MG63 (cell line): Measurements from ENCODE around the gene TNFSF10. TPM values are rescaled to one million over a fixed set of nuclear protein-coding genes. Genes with fewer than 3 reads are reported as not detected.
"Not testable (repeated sequence)": the region's sequence is repeated elsewhere in the genome, so short reads cannot be mapped to it uniquely, and the experiment has no call there.

Experiments used
- DNase-seq: peaks from one replicate; pipeline ENCODE4 v3.0.0-alpha.2; 2020
- H3K27me3 ChIP-seq: fragments of 250-450 bp; sonication (Bioruptor Pico); 2 replicates; pipeline ENCODE4 v1.5.1; 2020; ENCODE audit warnings: mild to moderate bottlenecking, moderate library complexity
- H3K36me3 ChIP-seq: fragments of 250-450 bp; sonication (Bioruptor Pico); 2 replicates; pipeline ENCODE4 v1.5.1; 2020; ENCODE audit warnings: mild to moderate bottlenecking, moderate library complexity
- H3K4me3 ChIP-seq: fragments of 250-450 bp; sonication (Bioruptor Pico); 2 replicates; pipeline ENCODE4 v1.5.1; 2020; ENCODE audit warnings: mild to moderate bottlenecking, moderate library complexity
- H3K9me3 ChIP-seq: fragments of 250-450 bp; sonication (Bioruptor Pico); 2 replicates; pipeline ENCODE4 v1.5.1; 2020; ENCODE audit warnings: mild to moderate bottlenecking, moderate library complexity
- total RNA-seq: library from RNA; depleted of rRNA; stranded (reverse); fragments of >200 nt; shearing (Covaris generic); gene quantifications from 2 replicates; pipeline ENCODE4 v1.2.3, GENCODE V29; 2014; ENCODE audit warnings: low replicate concordance

The TNFSF10 gene
- total RNA-seq, 1 experiment from 2014 or later = not detected

GRCh38 chr3:172528677-172529076 is 5.4 kb upstream of the TNFSF10 start:
- no peaks in the 10 kb centered on the region for H3K36me3 ChIP-seq
- H3K9me3 ChIP-seq = no peaks in the 10 kb centered on the region
- no peaks in the 10 kb centered on the region for H3K27me3 ChIP-seq
- DNase-seq = no peak
- H3K4me3 ChIP-seq = no peak overlapping the region

DNA sequence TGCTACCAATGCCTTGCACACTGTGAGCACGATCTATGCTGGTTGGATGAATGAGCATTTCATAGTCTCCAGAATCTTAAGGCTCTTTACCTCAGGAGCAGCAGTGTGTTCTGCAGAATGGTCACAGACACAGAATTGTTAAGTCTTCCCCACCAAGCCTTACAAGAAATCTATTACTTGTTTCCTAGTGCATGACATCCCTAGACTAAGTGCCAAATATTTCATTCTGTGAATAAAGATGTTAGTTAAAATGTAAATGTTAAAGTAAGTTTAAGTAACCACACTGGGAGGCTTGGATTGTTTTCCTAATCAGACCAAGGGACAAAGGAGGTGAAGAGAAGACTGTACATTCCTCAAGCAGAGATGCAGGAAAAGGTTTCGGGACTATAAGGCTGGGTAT is 4.1 kb upstream of the TNFSF10 start:
- Histone ChIP-seq H3K36me3 (no peaks in the 10 kb centered on the region), H3K9me3 (no peaks in the 10 kb centered on the region), H3K27me3 (no peaks in the 10 kb centered on the region), H3K4me3 (no peak overlapping the region)
- no peak for DNase-seq

DNA sequence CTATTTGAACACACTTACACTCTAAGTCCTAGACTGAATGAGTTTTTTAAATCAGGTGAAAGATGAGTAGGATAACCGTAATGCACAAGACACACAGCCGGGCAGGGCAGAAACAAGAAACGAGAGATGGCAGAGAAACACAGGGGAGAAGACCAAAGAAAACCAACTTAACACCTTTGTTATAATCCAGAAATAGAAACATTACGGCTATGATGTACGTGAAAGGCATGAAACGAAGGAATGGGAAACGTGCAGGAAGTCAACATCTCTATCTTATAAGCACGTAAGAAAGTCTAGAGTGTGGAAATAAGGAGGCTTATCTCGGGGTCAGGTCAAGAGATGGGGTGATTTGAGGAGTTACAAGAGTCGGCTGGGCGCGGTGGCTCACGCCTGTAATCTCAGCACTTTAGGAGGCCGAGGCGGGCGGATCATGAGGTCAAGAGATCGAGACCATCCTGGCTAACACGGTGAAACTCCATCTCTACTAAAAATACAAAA is 1.9 kb upstream of the TNFSF10 start:
- no peaks in the 10 kb centered on the region for H3K36me3 ChIP-seq
- H3K9me3 ChIP-seq = no peaks in the 10 kb centered on the region
- no peaks in the 10 kb centered on the region for H3K27me3 ChIP-seq
- no peak overlapping the region for H3K4me3 ChIP-seq
- DNase-seq = no peak

DNA sequence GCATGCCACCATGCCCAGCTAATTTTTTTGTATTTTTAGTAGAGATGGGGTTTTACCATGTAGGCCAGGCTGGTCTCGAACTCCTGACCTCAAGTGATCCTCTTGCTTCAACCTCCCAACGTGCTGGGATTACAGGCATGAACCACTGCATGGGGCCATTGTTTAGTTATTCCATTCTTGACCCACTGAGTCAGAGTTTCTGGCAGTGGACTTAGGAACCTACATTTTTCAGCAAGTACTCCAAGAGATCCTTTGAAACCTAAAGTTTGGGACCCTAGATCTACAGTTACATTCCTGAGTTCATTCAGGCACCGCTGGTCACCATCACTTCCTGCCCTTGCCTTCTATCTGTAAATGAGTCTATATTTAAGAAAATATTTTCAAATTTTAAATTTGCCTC is 1.4 kb upstream of the TNFSF10 start:
- H3K36me3 ChIP-seq = no peaks in the 10 kb centered on the region
- no peaks in the 10 kb centered on the region for H3K9me3 ChIP-seq
- peak; percentile 60 for DNase-seq
- H3K27me3 ChIP-seq = no peaks in the 10 kb centered on the region
- H3K4me3 ChIP-seq = no peak overlapping the region

- DNase-seq, H3K27me3 ChIP-seq, H3K4me3 ChIP-seq, H3K9me3 ChIP-seq, H3K36me3 ChIP-seq: not testable (repeated sequence)
These were observed 1.1 kb downstream of the TNFSF10 start for GRCh38 chr3:172521837-172522726.

DNA sequence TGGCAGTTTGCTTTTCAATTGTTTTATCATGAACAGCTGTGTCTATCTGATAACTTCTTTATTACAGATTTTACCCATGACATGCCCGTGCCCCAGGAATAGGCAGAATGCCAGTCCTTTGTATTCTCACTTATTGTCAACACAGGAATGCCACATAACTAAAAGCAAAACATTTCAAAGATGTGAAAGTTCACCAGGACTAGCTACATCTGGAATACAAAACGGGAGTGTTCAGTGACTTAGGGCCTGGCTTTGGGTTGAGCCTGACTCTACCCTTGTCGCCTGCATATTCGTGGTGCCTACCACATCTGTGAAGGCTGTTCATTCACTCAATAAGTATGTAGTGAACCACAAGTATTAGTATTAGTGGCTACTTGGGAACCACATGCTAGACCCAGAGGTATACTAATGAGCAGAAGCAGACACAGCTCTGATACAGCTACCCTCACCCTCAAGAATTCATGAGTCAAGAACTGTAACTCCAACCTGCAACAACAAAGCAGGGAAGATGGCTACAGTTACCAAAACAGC is 2.9 kb downstream of the TNFSF10 start:
- no peaks in the 10 kb centered on the region for H3K9me3 ChIP-seq

DNA sequence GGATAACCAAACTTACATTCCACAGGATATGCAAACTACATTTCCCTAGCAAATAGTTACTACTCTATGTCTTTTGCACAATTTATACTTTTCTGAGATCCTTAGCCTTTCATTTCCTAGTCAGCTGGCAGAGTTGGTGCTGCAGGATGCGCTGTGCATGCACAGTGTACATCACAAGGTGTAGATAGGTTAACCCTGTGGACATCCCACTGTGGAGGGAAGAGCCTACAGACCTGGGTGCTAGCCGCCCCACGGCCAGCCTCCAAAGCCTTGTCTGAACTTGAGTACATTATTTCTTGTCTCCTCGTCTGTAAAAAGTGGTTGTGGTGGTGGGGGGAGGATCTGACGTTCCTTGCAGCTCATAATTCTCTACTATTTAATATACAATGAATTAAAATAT is 3.5 kb downstream of the TNFSF10 start:
- no peaks in the 10 kb centered on the region for H3K9me3 ChIP-seq
- no peaks in the 10 kb centered on the region for H3K36me3 ChIP-seq
- H3K27me3 ChIP-seq = no peaks in the 10 kb centered on the region
- DNase-seq = no peak
- no peak overlapping the region for H3K4me3 ChIP-seq

More for the DNA sequence above, 2.9 kb downstream of the TNFSF10 start:
- H3K36me3 ChIP-seq = no peaks in the 10 kb centered on the region
- no peak overlapping the region for H3K4me3 ChIP-seq
- DNase-seq = no peak
- H3K27me3 ChIP-seq = no peaks in the 10 kb centered on the region

DNA sequence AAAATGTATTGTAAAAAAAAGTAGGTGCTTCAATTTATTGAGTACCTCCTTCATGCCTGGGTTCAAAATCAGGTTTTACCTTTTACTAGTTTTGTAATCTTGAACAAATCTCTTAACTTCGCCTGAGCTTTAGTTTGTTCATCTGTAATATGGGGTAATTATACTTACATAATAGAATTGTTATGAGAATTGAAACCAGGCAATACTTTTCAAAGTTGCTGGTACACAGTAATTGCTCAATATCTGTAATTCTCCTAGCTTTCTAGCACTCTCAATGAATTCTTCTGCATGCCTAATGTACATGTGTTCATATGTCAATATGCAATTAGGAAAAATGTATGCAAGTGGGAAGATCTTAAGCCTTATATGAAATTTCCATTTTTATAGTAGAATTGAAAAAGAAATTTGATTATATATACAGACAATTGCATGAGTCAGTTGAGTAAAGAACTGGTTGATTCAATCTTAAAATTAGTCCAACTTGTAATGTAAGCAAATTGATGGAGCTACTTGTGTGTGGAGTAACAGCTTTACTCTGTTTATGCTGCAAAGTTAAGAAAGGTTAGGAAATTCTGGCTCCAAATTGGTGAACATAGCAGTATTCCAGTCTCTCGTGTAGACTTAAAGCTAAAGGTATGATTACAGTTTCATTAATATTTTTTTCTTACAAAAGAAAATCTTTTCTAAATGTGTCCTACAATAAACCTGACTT is 4.1 kb downstream of the TNFSF10 start:
- Histone ChIP-seq H3K4me3 (no peak overlapping the region), H3K9me3 (no peaks in the 10 kb centered on the region), H3K27me3 (no peaks in the 10 kb centered on the region), H3K36me3 (no peaks in the 10 kb centered on the region)
- DNase-seq = no peak

GRCh38 chr3:172517859-172518466 is 5.3 kb downstream of the TNFSF10 start:
- H3K4me3 ChIP-seq = no peak overlapping the region
- no peaks in the 10 kb centered on the region for H3K9me3 ChIP-seq
- H3K27me3 ChIP-seq = no peaks in the 10 kb centered on the region
- no peak for DNase-seq
- H3K36me3 ChIP-seq = no peaks in the 10 kb centered on the region

DNA sequence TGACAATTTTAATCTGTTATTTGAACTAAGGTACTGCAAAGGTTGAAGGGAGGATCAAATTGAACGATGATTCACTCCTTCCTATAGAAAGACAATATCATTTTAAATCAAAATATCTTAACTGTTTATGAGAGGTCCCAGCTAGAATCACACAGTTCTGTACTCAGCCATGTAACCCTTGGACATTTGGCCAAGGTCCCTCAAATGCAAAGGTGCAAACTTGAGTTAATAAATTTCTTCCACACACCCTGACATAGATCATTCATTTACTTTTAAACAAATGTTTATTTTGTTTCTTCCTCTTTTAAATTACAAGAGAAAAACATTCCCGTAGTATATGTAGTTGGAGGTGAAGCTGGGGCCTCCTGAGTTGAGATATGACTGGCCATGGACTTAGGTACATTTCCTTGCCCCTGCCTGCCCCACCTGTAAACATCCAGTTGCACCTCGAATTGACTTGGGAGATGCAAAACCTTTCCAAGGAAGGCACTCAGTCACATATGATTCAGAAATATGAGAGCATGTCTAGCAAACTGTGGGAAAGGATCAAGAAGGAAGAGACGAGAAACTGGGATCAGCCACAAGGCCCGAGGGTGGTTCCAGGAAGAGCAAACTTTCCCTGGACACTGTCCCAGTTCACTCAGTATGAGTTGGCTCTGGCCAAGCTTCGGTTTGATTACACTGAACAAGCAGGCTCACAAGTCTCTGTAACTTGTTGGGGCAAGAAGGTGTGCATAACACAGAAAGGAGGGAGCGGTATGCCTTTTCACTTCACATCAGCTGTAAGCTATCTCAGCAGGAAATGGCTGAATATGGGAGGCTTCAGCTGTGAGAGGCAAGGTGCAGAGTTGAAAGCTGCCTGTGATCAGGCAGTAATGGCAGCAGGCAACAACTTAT is 6.7 kb downstream of the TNFSF10 start:
- DNase-seq = peak; percentile 92
- Histone ChIP-seq H3K27me3 (no peaks in the 10 kb centered on the region), H3K36me3 (no peaks in the 10 kb centered on the region), H3K4me3 (no peak overlapping the region), H3K9me3 (no peaks in the 10 kb centered on the region)

DNA sequence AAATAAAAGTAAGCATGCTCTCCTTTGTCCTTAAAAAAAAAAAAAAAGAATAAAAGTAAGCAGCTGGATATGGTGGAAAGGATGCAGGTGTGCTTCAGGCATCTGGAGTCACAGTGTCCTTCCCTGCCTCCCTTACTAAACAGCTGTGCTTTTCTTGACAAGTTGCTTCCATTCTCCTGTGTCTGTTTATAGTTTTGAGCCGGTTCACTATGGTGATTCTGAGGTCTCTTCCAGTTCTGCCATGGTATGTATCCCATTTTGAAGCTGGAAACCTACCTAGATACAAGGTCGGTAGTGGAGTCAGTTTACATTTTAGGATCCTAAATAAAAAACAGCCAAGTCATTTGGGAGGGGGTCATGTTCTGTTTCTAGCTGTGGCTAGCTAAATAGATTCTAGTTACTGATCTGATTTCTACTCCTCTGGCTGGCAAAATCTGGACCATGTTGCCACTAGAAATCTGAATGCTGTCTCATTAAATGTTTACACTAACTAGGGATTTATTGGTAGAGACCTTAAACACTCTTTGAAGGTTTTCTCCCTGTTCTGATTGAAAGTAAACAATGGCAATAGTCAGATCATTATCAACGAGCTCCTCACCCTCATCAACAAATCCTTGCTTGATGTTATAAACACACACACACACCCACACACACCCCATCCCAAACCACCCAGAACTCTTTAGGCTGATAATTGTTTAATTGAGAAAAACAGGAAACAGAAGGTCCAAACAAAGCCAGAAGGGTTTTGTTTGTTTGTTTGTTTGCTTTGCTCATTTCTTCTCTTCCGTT is 7.9 kb downstream of the TNFSF10 start:
- H3K4me3 ChIP-seq = no peak overlapping the region
- no peaks in the 10 kb centered on the region for H3K27me3 ChIP-seq
- no peak for DNase-seq
- no peaks in the 10 kb centered on the region for H3K9me3 ChIP-seq
- H3K36me3 ChIP-seq = no peaks in the 10 kb centered on the region

DNA sequence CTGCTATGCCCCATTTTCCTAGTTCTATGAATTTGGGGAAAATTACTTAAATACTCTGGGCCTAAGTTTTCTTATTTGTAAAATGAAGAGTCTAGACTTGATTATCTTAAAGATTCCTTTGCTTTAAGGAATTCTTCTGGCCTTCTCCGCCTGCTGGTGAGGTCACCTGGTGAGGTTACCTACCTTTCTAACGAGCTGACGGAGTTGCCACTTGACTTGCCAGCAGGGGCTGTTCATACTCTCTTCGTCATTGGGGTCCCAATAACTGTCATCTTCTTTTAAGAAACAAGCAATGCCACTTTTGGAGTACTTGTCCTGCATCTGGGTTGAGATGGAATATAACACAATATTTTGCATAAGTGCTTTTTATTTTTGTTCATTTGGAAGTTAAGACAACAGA is 8.6 kb downstream of the TNFSF10 start:
- Histone ChIP-seq H3K36me3 (no peaks in the 10 kb centered on the region), H3K27me3 (no peaks in the 10 kb centered on the region), H3K4me3 (no peak overlapping the region), H3K9me3 (no peaks in the 10 kb centered on the region)
- no peak for DNase-seq

GRCh38 chr3:172513488-172513887 is 9.7 kb downstream of the TNFSF10 start:
- Histone ChIP-seq H3K9me3 (no peaks in the 10 kb centered on the region), H3K4me3 (no peak overlapping the region), H3K36me3 (no peaks in the 10 kb centered on the region), H3K27me3 (no peaks in the 10 kb centered on the region)
- no peak for DNase-seq

GRCh38 chr3:172511783-172512762 is 11.2 kb downstream of the TNFSF10 start:
- no peak overlapping the region for H3K4me3 ChIP-seq
- no peaks in the 10 kb centered on the region for H3K36me3 ChIP-seq
- H3K27me3 ChIP-seq = no peaks in the 10 kb centered on the region
- DNase-seq = no peak
- no peaks in the 10 kb centered on the region for H3K9me3 ChIP-seq
